Astrocyte (in vitro differentiated cells and primary cell): ENCODE data around the gene ABHD13. TPM values are rescaled to one million over a fixed set of nuclear protein-coding genes. Genes with fewer than 3 reads are reported as not detected.

Experiments used
- DNase-seq: peaks from one replicate; pipeline ENCODE4 v3.0.0-alpha.2; 2010; ENCODE audit warnings: low read depth
- FAIRE-seq: peaks from 2 replicates; lab custom pipeline; 2011; peaks lifted over from hg19 to GRCh38; lab: Jason Lieb, UNC
- H2AFZ ChIP-seq: 2 replicates; pipeline ENCODE4 v1.6.0; 2012; ENCODE audit warnings: low read depth, low read length, inconsistent platforms
- H3K27ac ChIP-seq: 2 replicates; pipeline ENCODE4 v1.5.1; 2011; ENCODE audit warnings: low read depth, low read length, inconsistent platforms
- H3K27me3 ChIP-seq: 2 replicates; pipeline ENCODE4 v1.6.0; 2011; ENCODE audit warnings: low read length, inconsistent platforms; ENCODE audit not compliant: insufficient read depth
- H3K36me3 ChIP-seq: 2 replicates; pipeline ENCODE4 v1.5.1; 2011; ENCODE audit warnings: low read length, inconsistent platforms; ENCODE audit not compliant: insufficient read depth
- H3K4me1 ChIP-seq: 2 replicates; pipeline ENCODE4 v1.5.1; 2011; ENCODE audit warnings: low read length, inconsistent platforms; ENCODE audit not compliant: insufficient read depth
- H3K4me2 ChIP-seq: 2 replicates; pipeline ENCODE4 v1.6.0; 2012; ENCODE audit warnings: low read length, inconsistent platforms
- H3K4me3 ChIP-seq: 2 replicates; pipeline ENCODE4 v1.5.1; 2011; ENCODE audit warnings: low read depth, mild to moderate bottlenecking, low read length, inconsistent platforms; ENCODE audit not compliant: insufficient read depth
- H3K79me2 ChIP-seq: 2 replicates; pipeline ENCODE4 v1.6.0; 2012; ENCODE audit warnings: mild to moderate bottlenecking, low read length, inconsistent platforms; ENCODE audit not compliant: insufficient read depth
- H3K9ac ChIP-seq: 2 replicates; pipeline ENCODE4 v1.6.0; 2012; ENCODE audit warnings: mild to moderate bottlenecking, low read length, inconsistent platforms
- H3K9me3 ChIP-seq: 2 replicates; pipeline ENCODE4 v1.5.1; 2012; ENCODE audit warnings: low read depth, mild to moderate bottlenecking, low read length, inconsistent platforms; ENCODE audit not compliant: insufficient read depth
- H4K20me1 ChIP-seq: 2 replicates; pipeline ENCODE4 v1.6.0; 2012; ENCODE audit warnings: low read length, inconsistent platforms; ENCODE audit not compliant: insufficient read depth
- H3K27ac Mint-ChIP-seq: one replicate; pipeline ENCODE4 v1.8.0; 2021; ENCODE audit warnings: mild to moderate bottlenecking, mixed read lengths; ENCODE audit not compliant: unreplicated experiment
- H3K27me3 Mint-ChIP-seq: one replicate; pipeline ENCODE4 v1.8.0; 2021; ENCODE audit warnings: low read depth, mixed read lengths; ENCODE audit not compliant: unreplicated experiment
- H3K36me3 Mint-ChIP-seq: one replicate; pipeline ENCODE4 v1.8.0; 2021; ENCODE audit warnings: low read depth, mixed read lengths; ENCODE audit not compliant: unreplicated experiment
- H3K4me1 Mint-ChIP-seq: one replicate; pipeline ENCODE4 v1.8.0; 2021; ENCODE audit warnings: low read depth, mixed read lengths; ENCODE audit not compliant: unreplicated experiment
- H3K4me3 Mint-ChIP-seq: one replicate; pipeline ENCODE4 v1.8.0; 2021; ENCODE audit warnings: mild to moderate bottlenecking, moderate library complexity, mixed read lengths; ENCODE audit not compliant: unreplicated experiment
- H3K9me3 Mint-ChIP-seq: one replicate; pipeline ENCODE4 v1.8.0; 2021; ENCODE audit warnings: mild to moderate bottlenecking, mixed read lengths; ENCODE audit not compliant: unreplicated experiment
- CTCF ChIP-seq: IDR thresholded peaks from 2 replicates; pipeline ENCODE4 v1.5.1; 2011; ENCODE audit warnings: low read depth, mild to moderate bottlenecking, inconsistent platforms, low read length, moderate library complexity; ENCODE audit not compliant: insufficient read depth
- EZH2 ChIP-seq: IDR thresholded peaks from 2 replicates; pipeline ENCODE4 v1.6.1; 2012; ENCODE audit warnings: mild to moderate bottlenecking, low read length, inconsistent platforms; ENCODE audit not compliant: insufficient read depth
- total RNA-seq: library from RNA; stranded (reverse); gene quantifications from 2 replicates; pipeline ENCODE4 v1.2.1, GENCODE V29; 2021

The ABHD13 gene
- total RNA-seq, 1 donor from 2014 or later, result 8.5 TPM

DNA sequence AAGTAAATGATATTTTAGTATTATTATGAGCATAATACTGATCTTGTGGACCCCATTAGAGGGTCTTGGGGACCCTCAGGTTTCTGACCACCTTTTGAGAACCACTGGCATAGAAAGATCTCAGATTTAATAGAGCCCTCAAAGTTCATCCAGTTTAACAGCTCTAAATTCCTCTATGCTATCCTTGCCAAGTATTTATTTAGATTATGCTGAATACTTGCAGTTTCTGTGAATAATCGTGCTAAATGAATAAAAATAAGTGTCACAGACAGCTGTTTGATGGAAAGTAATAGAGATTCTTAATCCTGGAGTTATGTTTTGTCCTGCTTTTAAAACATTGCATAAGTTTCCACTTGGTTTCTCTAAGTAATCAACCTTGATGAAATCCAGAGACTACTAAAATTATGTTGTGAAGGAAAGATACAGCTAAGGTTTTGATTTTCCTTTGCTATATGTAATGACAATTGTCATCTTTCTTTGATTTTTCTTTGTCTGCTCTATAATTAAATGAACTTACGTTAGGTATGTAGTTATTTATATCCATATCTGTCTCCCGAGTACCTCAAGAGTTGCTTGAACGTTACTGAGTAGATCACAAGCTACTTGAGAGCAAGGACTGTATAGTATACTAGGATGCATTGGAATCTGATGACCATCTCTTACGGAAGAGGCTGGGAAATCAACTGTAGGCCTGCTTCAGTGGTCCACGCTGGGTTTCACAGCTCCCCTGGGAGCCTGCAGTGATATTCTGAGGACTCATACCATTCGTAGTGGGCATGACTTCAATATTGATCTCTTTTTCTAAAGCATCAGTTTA, 5.7 kb downstream of the ABHD13 start:
- TF ChIP-seq EZH2 (no peak), CTCF (no peak)
- Histone ChIP-seq H3K79me2 (peaks cover 90% of the 10 kb centered on the region), H2AFZ (no peak overlapping the region), H3K27ac (no peak overlapping the region), H3K9me3 (no peaks in the 10 kb centered on the region), H3K27me3 (no peaks in the 10 kb centered on the region), H3K4me3 (no peak overlapping the region), H3K9ac (no peak overlapping the region), H3K36me3 (no peaks in the 10 kb centered on the region), H4K20me1 (peaks cover 64% of the 10 kb centered on the region), H3K4me1 (peaks cover 7% of the 10 kb centered on the region), H3K4me2 (no peak overlapping the region)
- H3K27ac Mint-ChIP-seq, result no peak overlapping the region
- H3K9me3 Mint-ChIP-seq, result no peaks in the 10 kb centered on the region
- FAIRE-seq (no peak), DNase-seq (no peak)
- H3K27me3 Mint-ChIP-seq, result no peaks in the 10 kb centered on the region
- no peaks in the 10 kb centered on the region for H3K36me3 Mint-ChIP-seq
- no peak overlapping the region for H3K4me3 Mint-ChIP-seq
- H3K4me1 Mint-ChIP-seq, result peaks cover 27% of the 10 kb centered on the region

GRCh38 chr13:108225440-108225839, 7.2 kb downstream of the ABHD13 start:
- TF ChIP-seq EZH2 (no peak), CTCF (no peak)
- Mint-ChIP-seq H3K27ac (no peak overlapping the region), H3K4me3 (no peak overlapping the region), H3K4me1 (peaks cover 17% of the 10 kb centered on the region), H3K36me3 (no peaks in the 10 kb centered on the region), H3K9me3 (no peaks in the 10 kb centered on the region), H3K27me3 (no peaks in the 10 kb centered on the region)
- Histone ChIP-seq H4K20me1 (peaks cover 66% of the 10 kb centered on the region), H3K9ac (no peak overlapping the region), H3K79me2 (peaks cover 90% of the 10 kb centered on the region), H3K27ac (no peak overlapping the region), H3K4me1 (no peaks in the 10 kb centered on the region), H3K36me3 (no peaks in the 10 kb centered on the region), H2AFZ (no peak overlapping the region), H3K4me2 (no peak overlapping the region), H3K9me3 (no peaks in the 10 kb centered on the region), H3K27me3 (no peaks in the 10 kb centered on the region), H3K4me3 (no peak overlapping the region)
- FAIRE-seq (no peak), DNase-seq (no peak)

GRCh38 chr13:108226184-108226583, 8.0 kb downstream of the ABHD13 start:
- no peak overlapping the region for H3K27ac ChIP-seq
- peaks cover 88% of the 10 kb centered on the region for H3K79me2 ChIP-seq
- no peaks in the 10 kb centered on the region for H3K4me1 ChIP-seq
- no peak overlapping the region for H3K9ac ChIP-seq
- H4K20me1 ChIP-seq, result peaks cover 67% of the 10 kb centered on the region
- no peaks in the 10 kb centered on the region for H3K27me3 Mint-ChIP-seq
- FAIRE-seq, result no peak
- no peak overlapping the region for H3K27ac Mint-ChIP-seq
- no peaks in the 10 kb centered on the region for H3K36me3 Mint-ChIP-seq
- H2AFZ ChIP-seq, result no peak overlapping the region
- no peak overlapping the region for H3K4me2 ChIP-seq
- no peaks in the 10 kb centered on the region for H3K9me3 ChIP-seq
- no peaks in the 10 kb centered on the region for H3K9me3 Mint-ChIP-seq
- no peak overlapping the region for H3K4me3 ChIP-seq
- no peak for DNase-seq
- TF ChIP-seq EZH2 (no peak), CTCF (no peak)
- no peaks in the 10 kb centered on the region for H3K36me3 ChIP-seq
- H3K27me3 ChIP-seq, result no peaks in the 10 kb centered on the region
- no peak overlapping the region for H3K4me3 Mint-ChIP-seq
- H3K4me1 Mint-ChIP-seq, result peaks cover 17% of the 10 kb centered on the region
